IPS DF 4.7 (cell line): ENCODE data around the gene KDM3B.

Experiments
- DNase-seq: peaks from one replicate; pipeline ENCODE4 v3.0.0-alpha.2; 2013; ENCODE audit warnings: low spot score; ENCODE audit errors: extremely low read depth

The KDM3B gene

GRCh38 chr5:138448481-138449398 lies 96.3 kb downstream of the KDM3B start:
- DNase-seq = no peak

GRCh38 chr5:138449501-138450239 lies 97.2 kb downstream of the KDM3B start:
- DNase-seq = no peak

DNA sequence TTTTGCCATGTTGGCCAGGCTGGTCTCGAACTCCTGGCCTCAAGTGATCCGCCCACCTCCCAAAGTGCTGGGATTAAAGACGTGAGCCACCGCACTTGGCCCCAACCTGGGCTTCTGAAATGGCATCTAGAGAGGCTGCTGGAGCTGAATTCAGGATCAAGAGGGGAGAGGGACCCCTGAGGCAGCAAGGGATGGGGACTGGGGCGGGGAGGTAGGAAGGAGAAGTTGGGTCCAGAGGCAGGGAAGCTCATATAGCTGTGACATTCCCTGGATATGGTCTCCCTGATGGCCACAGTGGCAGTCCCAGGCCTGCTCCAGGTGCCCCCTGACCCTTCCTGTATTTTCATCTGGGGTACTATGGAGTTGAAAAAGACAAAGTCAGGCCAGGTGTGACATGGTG lies 98.5 kb downstream of the KDM3B start:
- DNase-seq = no peak

DNA sequence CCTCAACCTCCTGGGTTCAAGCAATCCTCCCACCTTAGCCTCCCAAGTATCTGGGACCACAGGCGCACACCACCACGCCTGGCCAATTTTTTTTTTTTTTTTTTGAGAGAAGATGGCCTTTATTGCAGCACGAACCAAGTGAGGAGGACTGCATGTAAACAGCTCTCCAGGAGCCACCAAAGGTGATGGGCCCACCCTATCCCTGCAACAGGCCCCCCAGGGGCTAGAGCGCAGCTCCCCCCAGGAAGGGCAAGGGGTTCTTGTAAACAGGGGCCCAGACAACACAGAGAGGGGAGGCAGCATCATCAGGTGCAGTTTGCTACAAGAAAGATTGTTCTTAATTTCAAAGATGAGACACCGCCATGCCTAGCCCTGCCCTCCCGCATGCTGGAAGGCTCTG lies 100.2 kb downstream of the KDM3B start:
- no peak for DNase-seq

GRCh38 chr5:138453590-138453989 lies 101.1 kb downstream of the KDM3B start:
- no peak for DNase-seq

GRCh38 chr5:138454121-138454520 lies 101.6 kb downstream of the KDM3B start:
- DNase-seq = no peak

- DNase-seq = no peak
These were observed 102.9 kb downstream of the KDM3B start for GRCh38 chr5:138455232-138455930.

GRCh38 chr5:138457531-138458275 lies 105.2 kb downstream of the KDM3B start:
- no peak for DNase-seq

- DNase-seq = no peak
These were observed 105.9 kb downstream of the KDM3B start for GRCh38 chr5:138458384-138458783.

- DNase-seq = no peak
These were observed 106.4 kb downstream of the KDM3B start for GRCh38 chr5:138458856-138459255.

GRCh38 chr5:138459311-138459933 lies 106.9 kb downstream of the KDM3B start:
- DNase-seq = no peak

- no peak for DNase-seq
These were observed 107.7 kb downstream of the KDM3B start for GRCh38 chr5:138460032-138460693.

- no peak for DNase-seq
These were observed 109.0 kb downstream of the KDM3B start for GRCh38 chr5:138461343-138462125.

DNA sequence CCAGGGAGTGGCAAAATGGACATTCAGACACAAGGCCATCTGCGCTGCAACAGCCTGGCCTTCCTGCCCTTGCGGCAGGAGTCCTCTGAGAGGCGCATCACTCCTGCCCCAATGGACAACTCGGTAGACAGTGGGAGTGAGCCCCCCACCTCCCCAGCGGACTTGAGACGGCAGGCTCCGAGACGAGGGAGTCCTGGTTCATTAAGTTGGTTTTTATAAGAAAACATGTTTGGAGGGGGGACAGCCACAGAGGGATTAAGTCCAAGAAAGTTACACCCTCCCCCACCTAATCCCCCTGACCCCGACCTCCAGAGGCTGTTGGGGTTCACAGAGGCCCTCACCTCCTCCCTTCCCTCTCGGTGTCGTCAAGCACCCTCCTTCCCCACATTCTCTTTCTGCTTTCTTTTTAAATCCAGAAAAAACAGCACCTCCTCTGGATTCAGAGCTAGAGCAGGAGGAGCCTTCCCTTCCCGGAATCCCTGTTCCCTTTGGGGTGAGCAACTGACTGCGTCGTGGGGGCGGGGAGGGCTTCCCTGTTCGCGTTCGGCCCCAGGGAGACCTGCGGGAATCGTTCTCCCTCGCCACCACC lies 111.0 kb downstream of the KDM3B start:
- no peak for DNase-seq

- no peak for DNase-seq
These were observed 111.5 kb downstream of the KDM3B start for GRCh38 chr5:138464008-138464387.

DNA sequence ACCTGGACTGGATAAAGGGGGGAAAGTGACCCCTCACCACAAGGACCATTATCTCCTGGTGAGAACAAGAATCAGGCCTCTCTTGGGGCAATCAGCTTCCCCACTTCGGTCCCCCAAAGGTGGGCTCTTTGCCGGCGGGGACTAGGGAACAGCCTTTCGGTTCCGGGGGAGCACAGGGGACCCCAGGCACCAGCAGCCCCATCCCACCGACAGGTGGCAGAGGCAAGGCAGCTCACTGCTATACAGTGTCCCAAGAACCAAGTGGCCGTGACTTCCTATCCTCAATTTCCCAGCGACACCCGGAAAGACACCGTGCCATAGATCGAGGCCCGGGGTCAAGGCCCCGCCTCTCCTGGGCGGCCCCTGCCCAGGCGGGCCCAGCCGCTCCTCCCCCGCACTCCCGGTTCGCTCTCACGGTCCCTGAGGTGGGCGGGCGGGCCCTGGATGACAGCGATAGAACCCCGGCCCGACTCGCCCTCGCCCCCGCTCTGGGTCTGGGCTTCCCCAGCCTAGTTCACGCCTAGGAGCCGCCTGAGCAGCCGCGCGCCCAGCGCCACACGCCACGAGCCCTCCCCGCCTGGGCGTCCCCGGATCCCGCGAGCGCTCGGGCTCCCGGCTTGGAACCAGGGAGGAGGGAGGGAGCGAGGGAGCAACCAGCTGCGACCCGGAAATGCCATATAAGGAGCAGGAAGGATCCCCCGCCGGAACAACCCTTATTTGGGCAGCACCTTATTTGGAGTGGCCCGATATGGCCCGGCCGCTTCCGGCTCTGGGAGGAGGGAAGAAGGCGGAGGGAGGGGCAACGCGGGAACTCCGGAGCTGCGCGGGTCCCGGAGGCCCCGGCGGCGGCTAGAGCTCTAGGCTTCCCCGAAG lies 112.1 kb downstream of the KDM3B start:
- no peak for DNase-seq

- no peak for DNase-seq
These were observed 113.0 kb downstream of the KDM3B start, which contains the start of gene EGR1 for GRCh38 chr5:138465261-138466124. Gene EGR1 (plus strand): TSS chr5:138465479. CDS start chr5:138465762, 283 bp downstream.
